Heart right ventricle (tissue), 16 donors: ENCODE measurements around the gene GEMIN8. TPM values are rescaled to one million over a fixed set of nuclear protein-coding genes. Genes with fewer than 3 reads are reported as not detected.

Experiments
- ATAC-seq, 8 donors: fragments of 200-7000 bp; cut with Tn5 transposase; one replicate each; pipeline ENCODE4 v1.9.1; 2020; ENCODE audit warnings: mild to moderate bottlenecking in 8 of 8, moderate library complexity in 8 of 8, moderate number of reproducible peaks in 1 of 8
- DNase-seq, 2 donors: peaks; one replicate each; pipeline ENCODE4 v3.0.0-alpha.2; 2020
- H3K27ac ChIP-seq, 10 donors: fragments of 200-600 bp; sonication (generic) in 2 of 10; one replicate each; pipeline versions ENCODE4 v1.5.0 to v1.8.0; 2020 to 2022; ENCODE audit warnings: mild to moderate bottlenecking in 3 of 10
- H3K27me3 ChIP-seq, 7 donors: fragments of 200-600 bp; one replicate each; pipeline ENCODE4 v1.8.0; 2021 to 2022; ENCODE audit warnings: mild to moderate bottlenecking in 2 of 7
- H3K36me3 ChIP-seq, 9 donors: fragments of 200-600 bp; sonication (generic) in 1 of 9; one replicate each; pipeline versions ENCODE4 v1.5.0 to v1.8.0; 2020 to 2022; ENCODE audit warnings: mild to moderate bottlenecking in 2 of 9
- H3K4me1 ChIP-seq, 9 donors: fragments of 200-600 bp; sonication (generic) in 1 of 9; one replicate each; pipeline versions ENCODE4 v1.5.0 to v1.8.0; 2020 to 2022; ENCODE audit warnings: mild to moderate bottlenecking in 4 of 9
- H3K4me3 ChIP-seq, 10 donors: fragments of 200-600 bp; sonication (generic) in 2 of 10; one replicate each; pipeline versions ENCODE4 v1.5.0 to v1.8.0; 2020 to 2022; ENCODE audit warnings: mild to moderate bottlenecking in 7 of 10, moderate library complexity in 2 of 10
- H3K9me3 ChIP-seq, 11 donors: fragments of 200-600 bp in 10 of 11; sonication (generic) in 2 of 11; one replicate each; pipeline versions ENCODE4 v1.5.0 to v1.8.0; 2013 to 2022; ENCODE audit warnings: mild to moderate bottlenecking in 2 of 11, control low read depth in 1 of 11, moderate library complexity in 1 of 11
- WGBS, 2 donors: extraction: QIAGEN DNeasy Blood & Tissue Kit; methylation state at CpG; one replicate each; pipeline ENCODE4 v1.1.7; 2013; ENCODE audit warnings: inconsistent platforms in 1 of 2; 5-methylcytosine and 5-hydroxymethylcytosine counted together
- intact Hi-C, 10 donors: fragments of 100-400 bp; cut with DNase I; formaldehyde crosslinking; loops; one replicate each; pipeline versions ENCODE4 v1.11.1 to v1.14.2; 2022
- polyA plus RNA-seq, 2 donors: library from polyadenylated mRNA; stranded (reverse); fragments of 200-250 nt; gene quantifications; one replicate each; pipeline ENCODE4 v1.2.3, GENCODE V29; 2013
- total RNA-seq, 10 donors: library from RNA; stranded (reverse); fragmentation: NEBNext Ultra II Directional in 3 of 10; extraction: Animal tissue kit (Norgen Biotek cat#: 25700) in 3 of 10; gene quantifications; one replicate each; pipeline versions ENCODE4 v1.2.1 to v1.2.4, GENCODE V29; 2021 to 2023
- TF ChIP-seq, protein P1 (sequence below), 9 donors: fragments of 200-600 bp; sonication (generic) in 2 of 9; IDR thresholded peaks; one replicate each; pipeline versions ENCODE4 v1.5.0 to v1.8.0; 2021 to 2022; ENCODE audit warnings: antibody characterized with exemption in 9 of 9, mild to moderate bottlenecking in 5 of 9, moderate library complexity in 1 of 9
- donor health status: Arrhythmogenic right ventricular cardiomyopathy.
- donor health status: ischemic (EF 13 %, LVEDD 7.1; RV severe dilation, severe dysfunction).
- donor health status: healthy with polysubstance abuse.
- donor health status: DM: no; HTN: yes; CAD: no.
- donor health status: DM: no; HTN: no; CAD: no.
- donor health status: ischemic (EF 25% LVEDD 6.9; RV normal size, moderate dysfunction).
- donor health status: ischemic (EF 25% LVEDD 5.7; RV mildly dilated, moderate dysfunction).
- donor health status: healthy.
- donor health status: DM: yes; HTN: yes; CAD: no.
- donor health status: Ischemic cardiomyopathy.
- donor health status: ischemic (EF 35%, LVEDD 5.7; RV mildly dilated, moderate dysfunction).
- donor health status: nonischemic (EF 11% LVEDD 7.7; RV severe dilation, severe dysfunction).
- donor health status: DM: yes; HTN: yes; CAD: no.
- donor health status: PGD.
- donor health status: ischemic (EF 29% LVEDD 5.4; RV normal size, mild dysfunction).
- donor health status: nonischemic (EF 23%, LVEDD 6.1; RV moderate dilation, normal function).

The GEMIN8 gene
- total and polyA plus RNA-seq, 12 donors = 8.2 to 16.7 (median 13.6) TPM

DNA sequence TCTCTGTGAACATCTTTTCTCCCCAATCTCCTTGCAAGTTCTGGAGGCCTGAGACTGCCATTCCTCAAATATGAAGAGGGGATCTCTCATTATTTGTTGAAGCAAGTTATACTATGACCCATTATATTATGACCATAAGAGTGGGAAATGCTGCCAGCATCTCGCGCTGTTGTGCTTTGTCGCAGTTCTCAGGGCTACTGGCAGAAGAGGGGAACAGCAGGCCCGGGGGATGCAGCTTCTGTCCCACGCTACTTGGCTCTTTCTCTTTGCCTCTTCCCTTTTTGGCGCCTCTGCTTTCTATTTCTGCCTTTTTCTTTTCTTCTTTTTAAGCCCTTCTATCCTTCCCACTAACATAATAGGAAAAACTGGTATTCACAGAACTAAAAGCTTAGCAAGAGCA is 64.2 kb downstream of the GEMIN8 start:
- Histone ChIP-seq H3K4me1 (no peaks in the 10 kb centered on the region), H3K36me3 (no peaks in the 10 kb centered on the region), H3K9me3 (no peaks in the 10 kb centered on the region), H3K27me3 (peaks cover 0 to 4% (median 0%) of the 10 kb centered on the region in 7 donors), H3K4me3 (no peak overlapping the region), H3K27ac (no peak overlapping the region)
- ATAC-seq = no peak
- WGBS, 2 donors = 63 to 66% methylated on average over 6 of the region's 6 CpGs
- TF ChIP-seq, protein P1, sequence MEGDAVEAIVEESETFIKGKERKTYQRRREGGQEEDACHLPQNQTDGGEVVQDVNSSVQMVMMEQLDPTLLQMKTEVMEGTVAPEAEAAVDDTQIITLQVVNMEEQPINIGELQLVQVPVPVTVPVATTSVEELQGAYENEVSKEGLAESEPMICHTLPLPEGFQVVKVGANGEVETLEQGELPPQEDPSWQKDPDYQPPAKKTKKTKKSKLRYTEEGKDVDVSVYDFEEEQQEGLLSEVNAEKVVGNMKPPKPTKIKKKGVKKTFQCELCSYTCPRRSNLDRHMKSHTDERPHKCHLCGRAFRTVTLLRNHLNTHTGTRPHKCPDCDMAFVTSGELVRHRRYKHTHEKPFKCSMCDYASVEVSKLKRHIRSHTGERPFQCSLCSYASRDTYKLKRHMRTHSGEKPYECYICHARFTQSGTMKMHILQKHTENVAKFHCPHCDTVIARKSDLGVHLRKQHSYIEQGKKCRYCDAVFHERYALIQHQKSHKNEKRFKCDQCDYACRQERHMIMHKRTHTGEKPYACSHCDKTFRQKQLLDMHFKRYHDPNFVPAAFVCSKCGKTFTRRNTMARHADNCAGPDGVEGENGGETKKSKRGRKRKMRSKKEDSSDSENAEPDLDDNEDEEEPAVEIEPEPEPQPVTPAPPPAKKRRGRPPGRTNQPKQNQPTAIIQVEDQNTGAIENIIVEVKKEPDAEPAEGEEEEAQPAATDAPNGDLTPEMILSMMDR (IDR thresholded peaks at IDR 0.05) = no peak
- no peak for DNase-seq
- intact Hi-C loops = no loop called here

DNA sequence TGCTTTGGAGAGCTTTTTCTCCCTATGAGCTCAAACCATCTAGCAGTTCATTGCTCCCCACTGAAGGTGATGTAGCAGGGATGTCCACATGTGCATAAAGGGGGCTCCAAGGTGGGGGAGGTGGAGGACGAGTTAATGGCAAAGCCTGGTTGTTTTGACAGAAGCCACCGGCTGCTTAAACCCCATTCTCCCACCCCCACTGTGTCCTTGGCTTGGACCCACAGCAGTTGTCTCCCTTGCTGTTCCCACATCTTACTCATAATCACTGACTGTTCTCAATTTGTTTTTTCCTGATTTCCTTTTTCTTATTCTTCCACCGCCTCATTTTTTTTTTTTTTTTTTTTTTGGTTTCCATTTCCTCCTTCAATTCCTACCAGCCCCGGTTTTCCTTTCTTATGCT is 72.7 kb downstream of the GEMIN8 start:
- no peak for ATAC-seq
- H3K36me3 ChIP-seq = no peaks in the 10 kb centered on the region
- intact Hi-C loops = no loop called here
- no peaks in the 10 kb centered on the region for H3K4me1 ChIP-seq
- no peak overlapping the region for H3K4me3 ChIP-seq
- H3K27ac ChIP-seq = no peak overlapping the region
- WGBS, 2 donors = 65 to 72% methylated on average over 3 to 4 of the region's 4 CpGs
- H3K27me3 ChIP-seq = peaks cover 0 to 41% (median 0%) of the 10 kb centered on the region in 7 donors
- TF ChIP-seq, protein P1 (IDR thresholded peaks at IDR 0.05) = no peak
- no peak for DNase-seq
- no peaks in the 10 kb centered on the region for H3K9me3 ChIP-seq

Other genes starting within 250 kb of the GEMIN8 start
- gene GPM6B, start 212.8 kb downstream of the GEMIN8 start, total RNA-seq = 1 to 10 TPM in 9 of 10 donors, under 1 TPM in 1; 0.94 to 7.8 (median 2.6) TPM
- gene GPM6B, start 212.8 kb downstream of the GEMIN8 start, polyA plus RNA-seq = 1 to 10 TPM; 4.3 to 5.0 TPM